ENCODE results near the gene SPRR5. TPM values are rescaled to one million over a fixed set of nuclear protein-coding genes. Genes with fewer than 3 reads are reported as not detected.

The SPRR5 gene
- total RNA-seq (not detected), polyA plus RNA-seq (ENCODE audit: insufficient read depth, low read depth, low replicate concordance) (not detected)
- long read RNA-seq, donor 1, result 0 reads
- long read RNA-seq, donor 2, result 0 reads

GRCh38 chr1:152946651-152947256 lies at the start of gene SPRR5:
SPRR5 (plus strand) TSS chr1:152947206; CDS start chr1:152948555, 1,349 bp downstream.
- Histone ChIP-seq H3K9me3 (no peaks in the 10 kb centered on the region), H3K27me3 (no peaks in the 10 kb centered on the region), H3K27ac (no peak within 1 kb of the TSS), H3K4me3 (no peak within 1 kb of the TSS), H3K36me3 (ENCODE audit: low read depth, missing control alignments) (no peaks in the 10 kb centered on the region), H3K4me1 (no peaks in the 10 kb centered on the region)
- no peak for TF ChIP-seq CTCF (IDR thresholded peaks at IDR 0.05)
- no peak for TF ChIP-seq POLR2A (IDR thresholded peaks at IDR 0.05)
- DNase-seq, result no peak
- intact Hi-C loops (cut with DNase I; ENCODE audit: low total_unique reads), result no loop called here
- 81 to 94% methylated on average over 4 of the region's 4 CpGs for WGBS, 2 donors

- Histone ChIP-seq H3K9me3 (no peaks in the 10 kb centered on the region), H3K27ac (no peak overlapping the region), H3K4me3 (no peak overlapping the region), H3K27me3 (no peaks in the 10 kb centered on the region), H3K36me3 (ENCODE audit: low read depth, missing control alignments) (no peaks in the 10 kb centered on the region), H3K4me1 (no peaks in the 10 kb centered on the region)
- intact Hi-C loops (cut with DNase I; ENCODE audit: low total_unique reads), result no loop called here
- TF ChIP-seq POLR2A (IDR thresholded peaks at IDR 0.05) (no peak), CTCF (IDR thresholded peaks at IDR 0.05) (no peak)
- DNase-seq, result no peak
- WGBS, 2 donors, result 70 to 87% methylated on average over 4 of the region's 4 CpGs
These were observed 48.0 kb upstream of the SPRR5 start for GRCh38 chr1:152899027-152899426.

GRCh38 chr1:152899883-152900282 lies 47.1 kb upstream of the SPRR5 start:
- DNase-seq, result no peak
- TF ChIP-seq CTCF (IDR thresholded peaks at IDR 0.05) (no peak), POLR2A (IDR thresholded peaks at IDR 0.05) (no peak)
- WGBS, 2 donors, result 82 to 94% methylated on average over 2 of the region's 2 CpGs
- Histone ChIP-seq H3K4me3 (no peak overlapping the region), H3K36me3 (ENCODE audit: low read depth, missing control alignments) (no peaks in the 10 kb centered on the region), H3K4me1 (no peaks in the 10 kb centered on the region), H3K9me3 (no peaks in the 10 kb centered on the region), H3K27me3 (no peaks in the 10 kb centered on the region), H3K27ac (no peak overlapping the region)
- intact Hi-C loops (cut with DNase I; ENCODE audit: low total_unique reads), result no loop called here

GRCh38 chr1:152901631-152902030 lies 45.4 kb upstream of the SPRR5 start:
- WGBS, 2 donors, result 86 to 88% methylated on average over 5 of the region's 5 CpGs
- no peak overlapping the region for H3K27ac ChIP-seq
- no peak for DNase-seq
- no peak for TF ChIP-seq POLR2A (IDR thresholded peaks at IDR 0.05)
- TF ChIP-seq CTCF (IDR thresholded peaks at IDR 0.05), result no peak
- H3K4me3 ChIP-seq, result no peak overlapping the region
- H3K36me3 ChIP-seq (ENCODE audit: low read depth, missing control alignments), result no peaks in the 10 kb centered on the region
- no peaks in the 10 kb centered on the region for H3K4me1 ChIP-seq
- no peaks in the 10 kb centered on the region for H3K27me3 ChIP-seq
- H3K9me3 ChIP-seq, result no peaks in the 10 kb centered on the region
- intact Hi-C loops (cut with DNase I; ENCODE audit: low total_unique reads), result no loop called here

- WGBS, 2 donors, result 73 to 74% methylated on average over 4 of the region's 4 CpGs
These were observed 44.4 kb upstream of the SPRR5 start for GRCh38 chr1:152902636-152903035.

More at GRCh38 chr1:152902636-152903035, 44.4 kb upstream of the SPRR5 start:
- no peaks in the 10 kb centered on the region for H3K4me1 ChIP-seq
- no peak overlapping the region for H3K27ac ChIP-seq
- no peaks in the 10 kb centered on the region for H3K27me3 ChIP-seq
- H3K36me3 ChIP-seq (ENCODE audit: low read depth, missing control alignments), result no peaks in the 10 kb centered on the region
- intact Hi-C loops (cut with DNase I; ENCODE audit: low total_unique reads), result no loop called here
- H3K4me3 ChIP-seq, result no peak overlapping the region
- DNase-seq, result no peak
- TF ChIP-seq CTCF (IDR thresholded peaks at IDR 0.05), result no peak
- no peak for TF ChIP-seq POLR2A (IDR thresholded peaks at IDR 0.05)
- no peaks in the 10 kb centered on the region for H3K9me3 ChIP-seq
